HS-5 (cell line): Measurements from ENCODE around the gene EPHB1.

Experiments
- DNase-seq: peaks from one replicate; pipeline ENCODE4 v3.0.0-alpha.2; 2012; ENCODE audit warnings: low read depth

EPHB1 gene

DNA sequence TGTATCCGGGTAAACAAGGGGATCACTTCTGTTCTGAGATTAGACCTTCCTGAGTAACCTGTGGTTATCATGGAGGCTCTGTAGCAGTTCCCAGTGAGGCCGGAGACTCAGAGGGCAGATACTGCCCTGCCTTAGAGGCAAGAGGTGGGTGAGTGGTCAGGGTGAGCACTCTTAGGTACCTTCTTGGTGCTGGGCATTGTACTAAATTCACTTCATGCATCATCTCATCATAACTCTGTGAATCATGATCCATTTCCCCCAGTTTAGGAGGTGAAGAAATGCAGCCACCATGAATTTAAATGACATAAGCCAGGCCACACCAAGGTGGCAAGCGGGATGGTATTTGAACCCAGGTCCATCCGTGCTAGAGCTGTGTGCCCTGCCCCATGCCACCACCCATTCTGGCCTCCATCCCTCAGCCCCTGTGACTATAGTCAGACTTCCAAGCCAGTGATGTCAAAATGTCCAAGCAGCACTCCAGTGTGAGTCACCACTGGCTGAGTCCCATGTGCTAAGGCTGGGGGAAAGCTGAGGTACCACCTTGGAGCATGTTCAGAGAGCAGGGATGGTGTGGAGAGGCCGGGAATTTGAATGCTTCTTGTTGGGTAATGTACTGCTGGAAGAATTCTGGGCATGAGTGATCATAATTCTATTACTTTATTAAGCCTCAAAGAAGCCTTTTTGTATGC is 88.8 kb downstream of the EPHB1 start:
- DNase-seq = no peak

GRCh38 chr3:134885877-134886621 is 91.0 kb downstream of the EPHB1 start:
- peak; percentile 65 for DNase-seq

DNA sequence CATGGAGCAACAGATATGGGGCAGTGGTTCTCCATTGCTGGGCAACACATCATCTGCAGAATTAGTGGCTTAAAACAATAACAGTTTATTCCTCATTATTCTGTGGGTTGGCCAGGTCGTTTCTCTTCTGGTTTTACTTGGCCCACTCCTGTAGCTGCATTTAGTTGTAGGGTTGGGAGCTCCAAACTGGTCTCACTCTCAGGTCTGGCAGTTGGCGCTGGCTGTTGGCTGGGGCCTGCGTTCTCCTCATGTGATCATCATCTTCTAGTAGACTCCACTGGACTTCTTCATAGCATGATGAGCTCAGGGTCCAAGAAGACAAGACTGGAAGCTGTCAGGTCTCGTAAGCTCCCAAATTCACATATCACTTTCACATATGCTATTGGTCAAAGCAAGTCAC is 91.9 kb downstream of the EPHB1 start:
- DNase-seq = no peak

- no peak for DNase-seq
These were observed 92.5 kb downstream of the EPHB1 start for GRCh38 chr3:134887536-134887935.

- DNase-seq = no peak
These were observed 97.3 kb downstream of the EPHB1 start for GRCh38 chr3:134892326-134892725.

- no peak for DNase-seq
These were observed 97.7 kb downstream of the EPHB1 start for GRCh38 chr3:134892761-134893160.

- DNase-seq = no peak
These were observed 99.5 kb downstream of the EPHB1 start for GRCh38 chr3:134894533-134894932.

GRCh38 chr3:134895181-134895580 is 100.1 kb downstream of the EPHB1 start:
- DNase-seq = no peak

DNA sequence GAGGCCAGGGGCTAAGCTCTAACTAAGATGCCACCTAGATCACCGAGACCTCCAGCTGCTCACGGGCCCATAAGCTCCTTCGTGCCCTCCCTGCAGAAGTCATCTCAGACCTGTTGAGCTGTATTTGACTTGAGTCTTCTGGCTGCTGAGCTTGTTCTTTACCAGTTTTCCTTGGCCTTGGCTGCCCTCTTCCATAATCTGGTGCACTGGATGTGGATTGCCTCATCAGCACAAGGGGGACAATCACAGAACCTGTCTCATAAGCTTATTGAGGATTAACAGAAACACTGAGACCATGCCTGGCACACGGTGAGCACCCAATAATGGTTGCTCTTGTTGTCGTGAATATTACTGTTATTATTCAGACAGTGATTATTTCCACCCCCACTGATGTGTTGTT is 101.1 kb downstream of the EPHB1 start:
- DNase-seq = no peak

GRCh38 chr3:134896696-134897095 is 101.6 kb downstream of the EPHB1 start:
- DNase-seq = no peak

DNA sequence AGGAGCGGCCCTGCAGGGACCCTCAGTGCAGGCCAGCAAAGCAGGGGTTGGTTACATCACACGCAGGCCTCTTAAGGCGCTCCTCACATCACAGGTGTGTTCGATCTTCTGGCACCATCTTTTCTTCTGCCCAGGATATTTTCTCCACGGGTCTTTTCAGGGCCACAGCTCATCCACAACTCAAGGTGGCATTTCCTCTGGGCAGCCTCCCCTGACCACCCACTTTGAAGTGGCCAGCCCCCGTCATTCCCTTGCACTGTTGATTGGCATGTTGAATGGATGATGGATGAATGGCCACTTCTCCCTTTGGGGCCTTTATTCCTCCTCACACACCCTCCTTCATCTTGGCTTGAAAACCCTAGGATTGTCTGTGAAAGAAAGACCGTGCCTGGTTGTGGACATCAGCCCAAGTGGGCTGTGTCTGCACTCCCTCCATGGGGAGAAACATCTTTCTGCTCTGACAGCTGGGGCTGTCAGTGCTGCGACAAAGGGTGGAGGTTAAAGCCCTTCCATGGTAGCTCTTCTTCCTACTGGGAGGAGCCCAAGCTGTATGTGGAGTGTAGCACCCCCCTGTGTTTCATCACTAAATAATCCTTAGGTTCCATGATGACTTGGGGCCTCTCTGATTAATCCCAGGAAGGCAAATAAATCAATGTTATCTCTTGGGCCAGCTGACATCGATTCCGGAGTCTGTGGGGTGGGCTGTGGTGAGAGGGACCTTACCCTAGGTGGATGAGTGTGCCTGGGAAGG is 102.5 kb downstream of the EPHB1 start:
- no peak for DNase-seq

GRCh38 chr3:134898181-134898754 is 103.2 kb downstream of the EPHB1 start:
- no peak for DNase-seq

- DNase-seq = no peak
These were observed 104.7 kb downstream of the EPHB1 start for GRCh38 chr3:134899786-134900185.

DNA sequence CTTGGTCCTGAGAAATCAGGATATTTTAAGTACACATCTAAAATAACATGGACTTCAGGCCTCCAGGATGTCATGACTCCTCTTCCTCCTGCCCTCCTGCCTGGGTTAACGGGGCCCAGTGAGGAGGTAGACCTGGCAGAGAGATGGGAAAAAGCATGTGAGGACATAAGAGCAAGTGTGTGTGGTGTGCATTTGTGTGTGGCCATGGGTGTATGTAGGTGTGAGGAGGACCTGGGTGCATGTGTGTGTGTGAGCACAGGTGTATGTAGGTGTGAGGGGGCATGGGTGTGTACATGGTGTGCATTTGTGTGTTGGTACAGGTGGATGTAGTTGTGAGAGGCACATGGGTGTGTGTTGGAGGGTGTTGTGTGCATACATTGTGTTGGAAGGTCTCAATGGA is 105.4 kb downstream of the EPHB1 start:
- no peak for DNase-seq

DNA sequence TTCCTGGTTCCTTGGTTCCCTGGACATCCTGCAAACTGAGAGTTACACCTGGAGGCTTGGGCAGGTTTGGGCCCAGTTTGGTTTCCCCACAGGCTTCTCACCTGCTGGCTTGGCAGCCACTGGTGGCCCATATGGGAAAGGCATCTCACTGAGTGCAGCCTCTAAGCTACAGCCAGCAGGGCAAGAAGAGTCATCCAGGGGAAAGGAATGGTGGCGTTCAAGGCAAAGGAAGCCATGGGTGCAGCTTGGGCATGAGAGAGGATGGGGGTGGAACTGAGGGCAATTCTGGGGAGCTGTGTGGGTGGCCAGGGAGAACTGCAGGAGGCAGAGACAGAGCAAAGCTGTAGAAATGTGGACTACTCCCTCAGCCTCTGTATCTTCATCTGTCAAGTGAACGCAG is 106.4 kb downstream of the EPHB1 start:
- DNase-seq = no peak

DNA sequence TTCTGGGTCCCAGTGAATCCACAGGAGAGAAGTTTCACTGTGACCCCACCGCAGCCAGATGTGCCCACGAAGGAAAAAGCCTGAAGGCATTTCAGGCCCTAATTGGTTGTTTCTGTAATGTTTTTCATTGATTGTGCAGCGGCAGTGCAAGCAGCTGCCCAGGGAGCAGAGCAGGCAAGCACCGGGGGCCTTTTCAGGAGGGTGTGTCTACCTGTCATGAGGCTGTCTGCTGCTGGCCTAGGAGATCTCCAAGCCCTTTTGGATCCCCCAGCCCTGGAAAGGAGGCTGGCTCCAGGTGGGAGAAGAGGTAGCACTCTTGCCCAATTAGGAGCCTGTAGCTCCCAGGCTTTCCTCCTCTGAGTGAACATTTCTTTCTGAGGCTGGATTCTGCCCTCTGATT is 108.8 kb downstream of the EPHB1 start:
- DNase-seq = no peak

DNA sequence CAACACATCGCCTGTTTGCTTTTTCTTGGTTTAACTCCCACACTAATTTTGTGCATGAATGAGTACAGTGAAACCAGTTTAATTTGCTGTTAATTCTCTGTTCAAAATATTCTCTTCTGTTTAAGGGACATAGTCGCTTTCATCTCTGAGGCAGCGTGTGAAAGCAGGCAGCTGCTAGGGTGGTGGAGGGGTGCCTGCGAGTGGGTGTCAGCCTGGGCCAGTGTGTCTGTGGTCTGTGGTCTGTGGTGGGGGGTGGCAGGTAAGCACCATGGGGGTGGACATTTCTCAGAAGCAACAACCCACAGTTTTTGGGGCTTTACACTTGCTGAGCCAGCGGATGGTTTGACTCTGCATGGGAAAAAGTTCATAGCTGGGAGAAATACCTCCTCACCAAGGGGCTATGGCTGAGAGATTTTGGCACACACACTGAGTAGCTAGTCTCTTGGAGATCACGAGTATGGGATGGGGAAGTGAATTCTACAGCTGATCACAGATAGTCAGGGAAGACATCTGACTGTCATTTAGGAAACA is 109.2 kb downstream of the EPHB1 start:
- DNase-seq = no peak

- DNase-seq = no peak
These were observed 110.0 kb downstream of the EPHB1 start for GRCh38 chr3:134904776-134905646.

DNA sequence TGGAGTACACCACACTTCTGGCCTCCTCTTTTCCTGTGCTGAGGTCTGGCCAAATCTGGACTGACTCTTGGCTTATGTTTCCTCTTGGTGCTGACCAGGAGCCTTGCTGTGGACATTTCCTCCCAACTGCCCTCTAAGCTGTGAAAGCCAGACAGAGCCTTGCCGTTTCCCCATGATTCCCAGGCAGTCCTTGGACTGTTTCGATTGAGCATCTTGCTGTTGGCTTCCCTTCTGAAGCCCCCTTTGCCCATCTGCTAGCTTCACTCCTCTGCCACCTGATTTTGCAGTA is 110.5 kb downstream of the EPHB1 start:
- DNase-seq = no peak

GRCh38 chr3:134908271-134908670 is 113.2 kb downstream of the EPHB1 start:
- no peak for DNase-seq

DNA sequence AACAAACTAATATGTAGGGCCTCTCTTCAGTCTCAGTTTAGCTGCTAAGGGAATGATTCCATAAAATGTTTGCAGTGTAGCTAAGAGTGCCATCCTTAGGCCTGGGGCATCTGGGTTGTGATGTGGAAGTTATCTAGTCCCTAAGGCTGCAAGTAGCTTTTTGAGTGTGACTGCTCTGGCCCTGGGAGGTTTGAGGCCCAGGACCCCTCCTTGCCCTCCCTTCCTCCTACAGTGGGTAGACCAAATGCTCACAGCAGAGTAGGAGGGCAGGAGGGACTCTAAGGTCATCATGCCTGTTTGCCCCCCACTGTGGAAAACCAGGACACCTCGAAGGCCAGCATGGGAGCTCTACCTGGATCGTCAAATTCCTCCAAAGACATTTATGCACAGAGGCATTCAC is 115.0 kb downstream of the EPHB1 start:
- no peak for DNase-seq
